ENCODE measurements around the gene PCP4L1. TPM values are rescaled to one million over a fixed set of nuclear protein-coding genes. Genes with fewer than 3 reads are reported as not detected.

The PCP4L1 gene
- total RNA-seq, 2 donors from 2014 or later = not detected

- ATAC-seq (no peak), DNase-seq (no peak)
- H3K27me3 ChIP-seq = no peaks in the 10 kb centered on the region
- H3K4me1 ChIP-seq = no peaks in the 10 kb centered on the region
- H3K27ac ChIP-seq = no peak overlapping the region
- intact Hi-C loops (cut with DNase I) = no loop called here
- H3K4me3 ChIP-seq = no peak overlapping the region
- 79 to 88% methylated on average over 1 of the region's 1 CpG for WGBS, 2 donors
- TF ChIP-seq CTCF (IDR thresholded peaks at IDR 0.05) (no peak), POLR2A (IDR thresholded peaks at IDR 0.05) (no peak)
- no peaks in the 10 kb centered on the region for H3K9me3 ChIP-seq
- H3K36me3 ChIP-seq (replicated peaks in 1 of 2; ENCODE audit: insufficient read depth in 1 of 2, low read depth in 2 of 2) = no peaks in the 10 kb centered on the region
Observed at GRCh38 chr1:161290779-161291178, 32.2 kb downstream of the PCP4L1 start.

- H3K27me3 ChIP-seq = no peaks in the 10 kb centered on the region
- H3K9me3 ChIP-seq = no peaks in the 10 kb centered on the region
- no peaks in the 10 kb centered on the region for H3K36me3 ChIP-seq (replicated peaks in 1 of 2; ENCODE audit: insufficient read depth in 1 of 2, low read depth in 2 of 2)
- H3K4me3 ChIP-seq = no peak overlapping the region
- intact Hi-C loops (cut with DNase I) = no loop called here
- H3K4me1 ChIP-seq = no peaks in the 10 kb centered on the region
- DNase-seq (no peak), ATAC-seq (no peak)
- TF ChIP-seq CTCF (IDR thresholded peaks at IDR 0.05) = no peak
- no peak for TF ChIP-seq POLR2A (IDR thresholded peaks at IDR 0.05)
- H3K27ac ChIP-seq = no peak overlapping the region
Observed at GRCh38 chr1:161297415-161297814, 38.9 kb downstream of the PCP4L1 start.

GRCh38 chr1:161298116-161298515 is 39.6 kb downstream of the PCP4L1 start:
- WGBS, 2 donors = 73 to 88% methylated on average over 6 of the region's 6 CpGs
- H3K27me3 ChIP-seq = no peaks in the 10 kb centered on the region
- intact Hi-C loops (cut with DNase I) = no loop called here
- no peak for TF ChIP-seq POLR2A (IDR thresholded peaks at IDR 0.05)
- TF ChIP-seq CTCF (IDR thresholded peaks at IDR 0.05) = no peak
- no peak overlapping the region for H3K27ac ChIP-seq
- no peaks in the 10 kb centered on the region for H3K4me1 ChIP-seq
- DNase-seq = no peak
- no peak for ATAC-seq
- H3K9me3 ChIP-seq = no peaks in the 10 kb centered on the region
- no peaks in the 10 kb centered on the region for H3K36me3 ChIP-seq (replicated peaks in 1 of 2; ENCODE audit: insufficient read depth in 1 of 2, low read depth in 2 of 2)
- no peak overlapping the region for H3K4me3 ChIP-seq

DNA sequence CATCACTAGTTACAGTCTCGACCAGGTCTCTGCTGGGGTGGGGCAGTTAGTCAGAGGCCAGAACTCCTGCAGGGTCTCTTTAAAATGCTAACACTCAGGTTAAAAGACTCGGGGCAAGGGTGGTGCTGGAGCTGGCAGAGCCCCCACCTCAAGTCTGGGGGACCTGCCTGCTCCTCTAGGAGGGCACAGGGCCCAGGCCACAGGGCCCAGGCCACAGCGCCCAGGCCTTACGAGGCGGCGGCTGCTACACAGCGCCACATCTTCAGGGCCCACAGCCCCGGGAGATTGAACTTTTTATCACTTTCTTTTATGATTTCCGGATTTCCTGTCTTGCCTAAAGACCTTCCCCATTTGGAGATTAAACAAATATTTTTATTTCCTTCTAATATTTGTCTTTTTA is 40.8 kb downstream of the PCP4L1 start:
- DNase-seq = no peak
- no peak for TF ChIP-seq CTCF (IDR thresholded peaks at IDR 0.05)
- TF ChIP-seq POLR2A (IDR thresholded peaks at IDR 0.05) = no peak
- 74 to 80% methylated on average over 9 of the region's 9 CpGs for whole genome bisulfite sequencing, 2 donors
- Histone ChIP-seq H3K27ac (no peak overlapping the region), H3K36me3 (replicated peaks in 1 of 2; ENCODE audit: insufficient read depth in 1 of 2, low read depth in 2 of 2) (no peaks in the 10 kb centered on the region), H3K9me3 (no peaks in the 10 kb centered on the region), H3K27me3 (no peaks in the 10 kb centered on the region), H3K4me3 (no peak overlapping the region), H3K4me1 (peaks cover 2% of the 10 kb centered on the region)
- no peak for ATAC-seq
- intact Hi-C loops (cut with DNase I) = no loop called here

DNA sequence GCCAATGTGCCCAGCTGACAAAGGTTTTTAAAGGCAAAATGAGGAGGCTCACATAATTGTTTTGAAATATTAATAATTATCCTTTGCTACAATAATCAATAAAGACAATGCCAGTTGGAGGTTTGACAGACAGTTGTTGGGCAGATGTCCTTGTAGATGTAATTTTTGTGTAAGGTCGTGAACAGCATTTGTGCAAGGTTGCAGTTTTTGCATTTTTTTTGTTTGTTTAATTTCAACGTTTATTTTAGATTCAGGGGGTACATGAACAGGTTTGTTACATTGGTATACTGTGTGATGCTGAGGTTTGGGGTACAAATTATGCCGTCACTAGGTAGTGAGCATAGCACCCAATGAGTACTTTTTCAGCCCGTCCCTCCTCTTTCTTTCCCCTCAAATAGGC is 41.9 kb downstream of the PCP4L1 start:
- DNase-seq (no peak), ATAC-seq (no peak)
- Histone ChIP-seq H3K4me3 (no peak overlapping the region), H3K36me3 (replicated peaks in 1 of 2; ENCODE audit: insufficient read depth in 1 of 2, low read depth in 2 of 2) (no peaks in the 10 kb centered on the region), H3K27me3 (no peaks in the 10 kb centered on the region), H3K4me1 (peaks cover 12% of the 10 kb centered on the region), H3K9me3 (no peaks in the 10 kb centered on the region), H3K27ac (no peak overlapping the region)
- TF ChIP-seq POLR2A (IDR thresholded peaks at IDR 0.05) = no peak
- no peak for TF ChIP-seq CTCF (IDR thresholded peaks at IDR 0.05)
- intact Hi-C loops (cut with DNase I) = no loop called here
- WGBS, 2 donors = 75 to 81% methylated on average over 4 of the region's 4 CpGs
